Cardiac muscle cell (in vitro differentiated cells and primary cell): ENCODE results near the gene MITD1. TPM values are rescaled to one million over a fixed set of nuclear protein-coding genes. Genes with fewer than 3 reads are reported as not detected.
A peak's percentile ranks its signal among the peaks of the same experiment; 100 is the strongest.

Source experiments
- DNase-seq, 2 donors: peaks; one replicate each; pipeline versions ENCODE4 v3.0.0 to v3.0.0-alpha.2; 2010 to 2017; ENCODE audit warnings: low read depth in 1 of 2, low spot score in 1 of 2
- H3K27ac ChIP-seq: fragments of 200-600 bp; sonication (generic); 2 replicates; pipeline ENCODE4 v1.5.1; 2016
- H3K27me3 ChIP-seq: fragments of 200-600 bp; sonication (generic); 2 replicates; pipeline ENCODE4 v1.6.0; 2016; ENCODE audit warnings: control low read depth
- H3K36me3 ChIP-seq: fragments of 200-600 bp; sonication (generic); 2 replicates; pipeline ENCODE4 v1.5.1; 2016; ENCODE audit warnings: control low read depth
- H3K4me1 ChIP-seq: fragments of 200-600 bp; sonication (generic); 2 replicates; pipeline ENCODE4 v1.8.1; 2017; ENCODE audit warnings: low read depth, mild to moderate bottlenecking, mixed run types
- H3K4me3 ChIP-seq: fragments of 200-600 bp; sonication (generic); 2 replicates; pipeline ENCODE4 v1.5.1; 2016; ENCODE audit warnings: mild to moderate bottlenecking
- H3K9me3 ChIP-seq: fragments of 200-600 bp; sonication (generic); 2 replicates; pipeline ENCODE4 v1.5.1; 2017; ENCODE audit warnings: low read depth, mild to moderate bottlenecking, control low read depth
- CTCF ChIP-seq: IDR thresholded peaks from 2 replicates; pipeline ENCODE4 v1.5.1; 2012; ENCODE audit warnings: low read depth, mild to moderate bottlenecking, low read length
- polyA plus RNA-seq: library from polyadenylated mRNA; unstranded; fragments of >200 nt; fragmentation: Nextera tagmentation; extraction: Ambion mirVana; gene quantifications from 2 replicates; pipeline ENCODE4 v1.2.1, GENCODE V29; 2016
- total RNA-seq: library from RNA; depleted of rRNA; stranded (reverse); fragments of >200 nt; gene quantifications from 2 replicates; pipeline ENCODE4 v1.2.3, GENCODE V29; 2016

The MITD1 gene
- total and polyA plus RNA-seq, 2 experiments from 2014 or later, result 14.4 to 42.5 TPM

GRCh38 chr2:99184811-99185210 lies 4.0 kb upstream of the MITD1 start:
- no peak for TF ChIP-seq CTCF
- H3K4me3 ChIP-seq, result no peak overlapping the region
- no peaks in the 10 kb centered on the region for H3K9me3 ChIP-seq
- no peaks in the 10 kb centered on the region for H3K27me3 ChIP-seq
- no peak for DNase-seq
- H3K36me3 ChIP-seq, result peaks cover 6% of the 10 kb centered on the region
- H3K4me1 ChIP-seq, result peaks cover 8% of the 10 kb centered on the region
- H3K27ac ChIP-seq, result no peak overlapping the region

- Histone ChIP-seq H3K4me3 (no peak overlapping the region), H3K4me1 (peaks cover 10% of the 10 kb centered on the region), H3K36me3 (no peaks in the 10 kb centered on the region), H3K27ac (no peak overlapping the region), H3K9me3 (no peaks in the 10 kb centered on the region), H3K27me3 (no peaks in the 10 kb centered on the region)
- DNase-seq, result peak in 1 of 2 donors; percentile 4
- TF ChIP-seq CTCF, result no peak
Observed at GRCh38 chr2:99183025-99183424, 2.2 kb upstream of the MITD1 start.

GRCh38 chr2:99181624-99182000 lies 754 bp upstream of the MITD1 start:
- TF ChIP-seq CTCF, result no peak
- H3K4me3 ChIP-seq, result peak overlapping the region; percentile 90
- H3K9me3 ChIP-seq, result no peaks in the 10 kb centered on the region
- H3K27ac ChIP-seq, result peak overlapping the region; percentile 95
- DNase-seq, result peak; percentile 4 to 15
- no peaks in the 10 kb centered on the region for H3K27me3 ChIP-seq
- H3K36me3 ChIP-seq, result no peaks in the 10 kb centered on the region
- peaks cover 10% of the 10 kb centered on the region for H3K4me1 ChIP-seq

- Histone ChIP-seq H3K9me3 (no peaks in the 10 kb centered on the region), H3K36me3 (peaks cover 26% of the 10 kb centered on the region), H3K4me3 (no peak overlapping the region), H3K27me3 (no peaks in the 10 kb centered on the region), H3K27ac (no peak overlapping the region), H3K4me1 (no peaks in the 10 kb centered on the region)
- no peak for TF ChIP-seq CTCF
- no peak for DNase-seq
Observed at GRCh38 chr2:99171377-99172140, 9.3 kb downstream of the MITD1 start.

- H3K27ac ChIP-seq, result no peak overlapping the region
- no peak for DNase-seq
- TF ChIP-seq CTCF, result no peak
- no peak overlapping the region for H3K4me3 ChIP-seq
- no peaks in the 10 kb centered on the region for H3K9me3 ChIP-seq
- no peaks in the 10 kb centered on the region for H3K4me1 ChIP-seq
- H3K36me3 ChIP-seq, result peaks cover 26% of the 10 kb centered on the region
- no peaks in the 10 kb centered on the region for H3K27me3 ChIP-seq
Observed at GRCh38 chr2:99169534-99169933, 11.3 kb downstream of the MITD1 start.
